Keratinocyte (primary cell): ENCODE measurements around the gene GAGE12F. TPM values are rescaled to one million over a fixed set of nuclear protein-coding genes. Genes with fewer than 3 reads are reported as not detected.
"Not testable (repeated sequence)": the region's sequence is repeated elsewhere in the genome, so short reads cannot be mapped to it uniquely, and the experiment has no call there.

Experiments
- DNase-seq: peaks from one replicate; pipeline ENCODE4 v3.0.0-alpha.2; 2011; ENCODE audit warnings: low read depth, missing footprints, low spot score
- FAIRE-seq: peaks from 2 replicates; lab custom pipeline; 2011; peaks lifted over from hg19 to GRCh38; lab: Jason Lieb, UNC
- H2AFZ ChIP-seq: 2 replicates; pipeline ENCODE4 v1.6.0; 2012; ENCODE audit warnings: low read length, control low read depth, inconsistent platforms; ENCODE audit not compliant: control insufficient read depth
- H3K27ac ChIP-seq: 2 replicates; pipeline ENCODE4 v1.5.1; 2011; ENCODE audit warnings: low read length; ENCODE audit not compliant: control insufficient read depth, insufficient read depth
- H3K27me3 ChIP-seq: 3 replicates; pipeline ENCODE4 v1.6.0; 2011; ENCODE audit warnings: low read length; ENCODE audit not compliant: control insufficient read depth, insufficient read depth; ENCODE audit errors: extremely low read depth
- H3K36me3 ChIP-seq, 2 experiments: 2 replicates in 1 of 2; 3 replicates in 1 of 2; pipeline ENCODE4 v1.5.1; 2011; ENCODE audit warnings: low read length in 2 of 2, mild to moderate bottlenecking in 1 of 2; ENCODE audit not compliant: control insufficient read depth in 2 of 2, insufficient read depth in 2 of 2; ENCODE audit errors: extremely low read depth in 1 of 2
- H3K4me1 ChIP-seq: 3 replicates; pipeline ENCODE4 v1.5.1; 2011; ENCODE audit warnings: low read length; ENCODE audit not compliant: control insufficient read depth, insufficient read depth; ENCODE audit errors: extremely low read depth
- H3K4me2 ChIP-seq: 3 replicates; pipeline ENCODE4 v1.6.0; 2011; ENCODE audit warnings: low read depth, low read length; ENCODE audit not compliant: control insufficient read depth, insufficient read depth; ENCODE audit errors: extremely low read depth
- H3K4me3 ChIP-seq, 3 experiments: fragments of 200-600 bp in 1 of 3; sonication (generic) in 1 of 3; 2 replicates in 2 of 3; 3 replicates in 1 of 3; pipeline ENCODE4 v1.5.1; 2011 to 2016; ENCODE audit warnings: low read length in 3 of 3, mild to moderate bottlenecking in 3 of 3, control low read depth in 2 of 3, inconsistent platforms in 1 of 3, low read depth in 1 of 3, mixed read lengths in 1 of 3, mixed run types in 1 of 3, moderate library complexity in 1 of 3; ENCODE audit not compliant: control insufficient read depth in 2 of 3, insufficient read depth in 2 of 3; ENCODE audit errors: extremely low read depth in 1 of 3
- H3K79me2 ChIP-seq: 2 replicates; pipeline ENCODE4 v1.6.0; 2012; ENCODE audit warnings: low read length; ENCODE audit not compliant: control insufficient read depth, insufficient read depth
- H3K9ac ChIP-seq: 3 replicates; pipeline ENCODE4 v1.6.0; 2011; ENCODE audit warnings: low read length; ENCODE audit not compliant: control insufficient read depth, insufficient read depth; ENCODE audit errors: extremely low read depth
- H3K9me1 ChIP-seq: 3 replicates; pipeline ENCODE4 v1.6.0; 2011; ENCODE audit warnings: low read length; ENCODE audit not compliant: control insufficient read depth, insufficient read depth; ENCODE audit errors: extremely low read depth
- H3K9me3 ChIP-seq: 2 replicates; pipeline ENCODE4 v1.5.1; 2012; ENCODE audit warnings: low read depth, low read length; ENCODE audit not compliant: control insufficient read depth
- H4K20me1 ChIP-seq: 3 replicates; pipeline ENCODE4 v1.6.0; 2011; ENCODE audit warnings: low read length; ENCODE audit not compliant: control insufficient read depth, insufficient read depth; ENCODE audit errors: extremely low read depth
- CTCF ChIP-seq, 3 experiments: IDR thresholded peaks in 1 of 3; conservative IDR thresholded peaks in 1 of 3; optimal IDR thresholded peaks in 1 of 3; 2 replicates in 2 of 3; 3 replicates in 1 of 3; pipeline versions ENCODE3 to v1.5.1; 2011; ENCODE audit warnings: low read length in 3 of 3, mild to moderate bottlenecking in 3 of 3, moderate library complexity in 2 of 3, control low read depth in 1 of 3, inconsistent platforms in 1 of 3; ENCODE audit not compliant: insufficient read depth in 2 of 3; ENCODE audit errors: extremely low read depth in 1 of 3
- EZH2 ChIP-seq: IDR thresholded peaks from one replicate; pipeline ENCODE4 v1.6.1; 2012; ENCODE audit warnings: inconsistent platforms, mild to moderate bottlenecking, low read length, moderate library complexity
- dilution Hi-C: fragments of 300-500 bp; cut with MboI; formaldehyde crosslinking; loops from one replicate; pipeline ENCODE4 v1.7.0; 2020; ENCODE audit warnings: low sequenced_read_pairs; ENCODE audit not compliant: extremely low pct_ligation_motif_present
- polyA plus RNA-seq, 5 experiments: library from polyadenylated mRNA; depleted of rRNA in 3 of 5; stranded (reverse) in 3 of 5; stranded (forward) in 1 of 5; unstranded in 1 of 5; fragments of >200 nt; gene quantifications; 1 replicate in 1 of 5; 2 replicates in 3 of 5; 3 replicates in 1 of 5; pipeline versions ENCODE4 v1.2.1 to v1.2.3, GENCODE V29; 2011 to 2012; ENCODE audit warnings: missing spikeins in 2 of 5, low read depth in 1 of 5, low replicate concordance in 1 of 5
- small RNA-seq, 3 experiments: library from RNA; depleted of rRNA; stranded (forward); fragments of <200 nt; gene quantifications; one replicate each; pipeline ENCODE3, GENCODE V24; 2012; ENCODE audit warnings: low read depth in 3 of 3, low replicate concordance in 1 of 3; ENCODE audit not compliant: insufficient read length in 3 of 3

The GAGE12F gene
- polyA plus RNA-seq, 1 donor (not counting 4 experiments of a cell fraction or from before 2014, with no cell fraction given): not detected

- H3K4me2 ChIP-seq, dilution Hi-C loops: not testable (repeated sequence)
Observed at GRCh38 chrX:49590488-49590887, 29.8 kb downstream of the GAGE12F start.

DNA sequence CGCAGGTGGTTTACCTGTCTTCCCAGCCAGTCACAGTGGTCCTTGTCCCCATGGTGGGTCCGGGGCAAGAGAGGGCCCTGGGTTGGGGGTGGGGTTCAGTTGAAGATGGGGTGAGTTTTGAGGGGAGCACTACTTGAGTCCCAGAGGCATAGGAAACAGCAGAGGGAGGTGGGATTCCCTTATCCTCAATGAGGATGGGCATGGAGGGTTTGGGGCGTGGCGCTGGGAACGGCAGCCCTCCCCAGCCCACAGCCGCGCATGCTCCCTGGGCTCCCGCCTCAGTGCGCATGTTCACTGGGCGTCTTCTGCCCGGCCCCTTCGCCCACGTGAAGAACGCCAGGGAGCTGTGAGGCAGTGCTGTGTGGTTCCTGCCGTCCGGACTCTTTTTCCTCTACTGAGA is 38.1 kb downstream of the GAGE12F start, which contains the start of gene GAGE1:
GAGE1 (plus strand) TSS at position 301 of the 400 bp plus-strand sequence. CDS start 1,155 bp downstream, outside the sequence.
- H3K4me1 ChIP-seq, H3K9me3 ChIP-seq, DNase-seq, H3K9me1 ChIP-seq, dilution Hi-C loops, H3K4me2 ChIP-seq, H3K27ac ChIP-seq, H3K27me3 ChIP-seq, H3K4me3 ChIP-seq, H3K9ac ChIP-seq, H2AFZ ChIP-seq, FAIRE-seq, H4K20me1 ChIP-seq, H3K36me3 ChIP-seq, H3K79me2 ChIP-seq: not testable (repeated sequence)

More at GRCh38 chrX:49590488-49590887, 29.8 kb downstream of the GAGE12F start:
- not testable (repeated sequence) for H3K9ac ChIP-seq, H2AFZ ChIP-seq, DNase-seq, FAIRE-seq, H3K9me3 ChIP-seq, H3K9me1 ChIP-seq, H3K4me3 ChIP-seq, H3K27me3 ChIP-seq, H4K20me1 ChIP-seq, H3K36me3 ChIP-seq, H3K79me2 ChIP-seq, H3K27ac ChIP-seq, H3K4me1 ChIP-seq

DNA sequence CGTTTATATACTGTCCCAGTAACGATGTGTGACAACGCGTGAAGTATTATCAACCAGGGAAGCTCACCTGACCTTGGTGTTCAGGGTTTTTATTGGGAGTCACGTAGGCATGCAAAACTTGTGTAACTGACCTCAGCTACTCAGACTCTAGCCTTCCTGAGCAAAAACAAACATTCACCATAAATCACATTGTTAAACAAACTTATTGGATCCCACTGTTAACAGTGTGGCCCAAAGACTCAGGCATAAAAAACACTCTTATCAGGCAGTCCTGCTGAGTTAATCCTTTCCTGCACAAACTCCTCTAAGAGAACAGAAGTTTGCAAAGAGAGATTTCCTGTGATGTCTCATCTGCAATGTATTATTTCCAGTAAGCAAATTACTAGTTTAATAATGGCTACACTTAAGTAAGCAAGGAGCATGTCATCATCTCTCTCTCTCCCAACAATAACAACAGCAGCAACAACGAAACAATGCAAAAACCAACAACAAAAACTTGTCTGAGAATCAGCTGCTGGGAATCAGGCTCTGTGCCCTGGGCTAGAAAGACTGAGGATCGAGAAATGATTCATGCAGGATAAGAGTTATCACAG is 50.2 kb downstream of the GAGE12F start:
- no peak overlapping the region for H3K4me3 ChIP-seq
- H3K4me1 ChIP-seq: no peaks in the 10 kb centered on the region
- no peaks in the 10 kb centered on the region for H3K36me3 ChIP-seq
- dilution Hi-C loops: no loop called here
- no peak overlapping the region for H3K27ac ChIP-seq
- no peaks in the 10 kb centered on the region for H4K20me1 ChIP-seq
- H3K4me2 ChIP-seq: no peak overlapping the region
- FAIRE-seq (no peak), DNase-seq (no peak)
- no peak for TF ChIP-seq EZH2
- TF ChIP-seq CTCF (optimal IDR thresholded peaks at IDR 0.05 in 1 of 3, IDR thresholded peaks at IDR 0.05 in 1 of 3, conservative IDR thresholded peaks at IDR 0.05 in 1 of 3; ENCODE audit: extremely low read depth in 1 of 3, insufficient read depth in 2 of 3, low read length in 3 of 3): no peak
- H2AFZ ChIP-seq: no peak overlapping the region
- no peaks in the 10 kb centered on the region for H3K9me3 ChIP-seq
- H3K9me1 ChIP-seq: no peaks in the 10 kb centered on the region
- H3K79me2 ChIP-seq: no peaks in the 10 kb centered on the region
- H3K27me3 ChIP-seq: no peaks in the 10 kb centered on the region
- no peak overlapping the region for H3K9ac ChIP-seq

Small RNA genes within 50 kb of the gene (small RNA-seq; reads per million reads assigned to genes)
- gene GAGE12B: 0 reads per million in 3 experiments

Other genes with a start within 250 kb of the GAGE12F start
- not detected in 3 replicates for gene GAGE12J, start 238.8 kb upstream of the GAGE12F start, polyA plus RNA-seq
- gene GAGE13, start 229.3 kb upstream of the GAGE12F start, polyA plus RNA-seq: not detected in 3 replicates
- gene GAGE12C, start 28.7 kb upstream of the GAGE12F start, polyA plus RNA-seq: not detected in 3 replicates
- not detected in 3 replicates for gene GAGE12D, start 19.1 kb upstream of the GAGE12F start, polyA plus RNA-seq
- gene GAGE12E, start 9.6 kb upstream of the GAGE12F start, polyA plus RNA-seq: not detected in 3 replicates
- not detected in 3 replicates for gene GAGE12G, start 9.6 kb downstream of the GAGE12F start, polyA plus RNA-seq
- not detected in 3 replicates for gene GAGE12H, start 19.1 kb downstream of the GAGE12F start, polyA plus RNA-seq
- gene GAGE2A, start 28.7 kb downstream of the GAGE12F start, polyA plus RNA-seq: not detected in 3 replicates
- not detected in 3 replicates for gene GAGE1, start 38.2 kb downstream of the GAGE12F start, polyA plus RNA-seq
- gene PAGE1, start 135.1 kb downstream of the GAGE12F start, polyA plus RNA-seq: not detected in 3 replicates